NCI-H1092 (cell line): ENCODE data around the gene ENPP3.
A peak's percentile ranks its signal among the peaks of the same experiment; 100 is the strongest.

Source experiments
- DNase-seq: peaks from one replicate; lab custom pipeline; 2025; lab: John Stamatoyannopoulos, UW

The ENPP3 gene

GRCh38 chr6:131642987-131643611, 6.0 kb downstream of the ENPP3 start:
- peak; percentile 70 for DNase-seq

DNA sequence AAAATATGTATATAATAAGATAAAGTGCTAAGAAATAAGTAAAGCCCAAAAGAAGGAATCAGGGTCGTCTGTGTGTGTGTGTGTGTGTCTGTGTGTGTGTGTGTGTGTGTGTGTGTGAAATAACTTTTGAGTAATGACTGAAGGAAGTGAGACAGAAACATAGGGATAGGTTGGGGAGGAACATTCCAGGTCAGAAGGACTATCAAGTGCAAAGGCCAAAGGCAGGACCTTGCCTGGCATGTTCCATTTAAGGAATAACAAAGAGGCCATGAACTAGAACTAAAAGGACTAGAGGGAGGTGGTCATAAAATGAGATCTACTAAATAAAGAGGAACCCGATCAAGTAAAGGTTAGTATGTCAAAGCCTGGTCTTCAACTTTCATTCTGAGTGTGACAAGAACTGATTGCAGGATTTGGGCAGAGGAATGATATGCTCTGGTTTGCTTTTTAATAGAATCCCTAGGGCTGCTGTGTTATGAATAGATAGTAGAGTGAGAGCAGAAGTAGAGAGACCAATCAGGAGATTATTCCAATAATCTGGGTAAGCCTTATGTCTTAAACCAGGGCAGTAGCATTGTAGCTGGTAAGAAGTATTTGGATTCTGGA, 6.9 kb downstream of the ENPP3 start:
- DNase-seq = no peak

- no peak for DNase-seq
Observed at GRCh38 chr6:131644921-131645320, 7.8 kb downstream of the ENPP3 start.

GRCh38 chr6:131645846-131646245, 8.7 kb downstream of the ENPP3 start:
- DNase-seq = no peak

GRCh38 chr6:131646249-131646670, 9.2 kb downstream of the ENPP3 start:
- no peak for DNase-seq

GRCh38 chr6:131651782-131652181, 14.7 kb downstream of the ENPP3 start:
- DNase-seq = peak; percentile 26

GRCh38 chr6:131652472-131652871, 15.4 kb downstream of the ENPP3 start:
- DNase-seq = no peak

DNA sequence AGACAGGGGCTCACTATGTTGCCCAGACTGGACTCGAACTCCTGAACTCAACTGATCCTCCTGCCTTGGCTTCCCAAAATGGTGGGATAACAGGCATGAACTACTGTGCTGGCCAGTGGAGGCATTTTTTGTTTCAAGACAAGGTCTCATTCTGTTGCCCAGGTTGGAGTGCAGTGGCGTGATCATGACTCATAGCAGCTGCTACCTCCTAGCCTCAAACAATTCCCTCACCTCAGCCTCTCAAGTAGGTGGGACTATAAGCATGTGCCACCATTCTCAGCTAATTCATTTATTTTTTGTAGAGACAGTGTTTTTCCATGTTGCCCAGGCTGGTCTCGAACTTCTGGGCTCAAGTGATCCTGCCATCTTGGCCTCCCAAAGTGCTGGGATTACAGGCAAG, 17.2 kb downstream of the ENPP3 start:
- no peak for DNase-seq

- DNase-seq = no peak
Observed at GRCh38 chr6:131655387-131655786, 18.3 kb downstream of the ENPP3 start.

DNA sequence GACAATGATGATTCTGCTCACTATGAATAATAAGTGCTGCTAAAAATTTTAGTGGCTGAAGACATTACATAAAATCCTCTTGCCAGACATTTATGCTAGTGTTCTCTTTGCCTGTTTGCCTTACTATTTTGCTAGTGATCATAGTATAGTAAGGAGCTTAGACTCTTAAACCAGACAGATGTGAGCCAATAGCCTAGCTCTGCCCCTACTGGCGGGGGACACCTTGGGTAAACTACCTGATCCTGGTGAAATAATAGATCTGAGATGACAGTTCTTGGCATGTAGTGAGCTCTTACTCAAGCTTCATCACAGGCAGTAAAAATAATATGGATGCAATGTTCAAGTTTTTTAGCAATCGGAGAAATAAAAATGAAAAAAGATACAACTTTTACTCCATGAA, 18.8 kb downstream of the ENPP3 start:
- DNase-seq = no peak

DNA sequence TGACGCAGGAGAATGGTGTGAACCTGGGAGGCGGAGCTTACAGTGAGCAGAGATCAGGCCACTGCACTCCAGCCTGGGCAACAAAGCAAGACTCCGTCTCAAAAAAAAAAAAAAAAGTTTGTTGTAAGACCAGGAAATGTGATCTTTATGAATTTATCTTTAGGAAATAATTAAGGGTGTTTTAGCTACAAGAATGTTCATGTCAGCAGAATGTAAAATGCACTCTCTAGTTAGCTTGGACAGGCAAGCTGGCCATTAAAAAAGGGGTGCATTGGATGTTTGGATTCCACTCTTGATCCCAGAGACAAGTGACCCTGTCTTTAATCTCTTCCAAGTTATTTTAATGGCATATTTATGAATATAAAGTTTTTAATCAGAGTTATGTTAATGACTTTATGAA, 19.6 kb downstream of the ENPP3 start:
- DNase-seq = no peak

DNA sequence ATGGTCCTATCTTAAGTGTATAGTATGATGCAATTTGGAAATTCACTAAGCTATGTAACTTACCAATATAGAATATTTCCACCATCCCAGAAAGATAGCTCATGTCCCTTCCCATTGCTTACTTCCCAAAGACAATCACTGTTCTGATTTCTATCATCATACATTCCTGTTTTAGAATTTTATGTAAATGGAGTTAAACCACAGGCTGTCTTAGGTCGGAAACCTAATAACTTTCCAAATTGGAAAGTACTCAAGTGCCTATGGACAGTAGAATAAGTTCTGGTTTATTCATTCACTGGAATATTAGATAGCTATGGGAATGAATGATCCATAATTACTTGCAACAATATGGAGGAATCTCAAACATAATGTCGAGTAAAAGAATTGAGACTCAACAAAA, 20.1 kb downstream of the ENPP3 start:
- DNase-seq = no peak

DNA sequence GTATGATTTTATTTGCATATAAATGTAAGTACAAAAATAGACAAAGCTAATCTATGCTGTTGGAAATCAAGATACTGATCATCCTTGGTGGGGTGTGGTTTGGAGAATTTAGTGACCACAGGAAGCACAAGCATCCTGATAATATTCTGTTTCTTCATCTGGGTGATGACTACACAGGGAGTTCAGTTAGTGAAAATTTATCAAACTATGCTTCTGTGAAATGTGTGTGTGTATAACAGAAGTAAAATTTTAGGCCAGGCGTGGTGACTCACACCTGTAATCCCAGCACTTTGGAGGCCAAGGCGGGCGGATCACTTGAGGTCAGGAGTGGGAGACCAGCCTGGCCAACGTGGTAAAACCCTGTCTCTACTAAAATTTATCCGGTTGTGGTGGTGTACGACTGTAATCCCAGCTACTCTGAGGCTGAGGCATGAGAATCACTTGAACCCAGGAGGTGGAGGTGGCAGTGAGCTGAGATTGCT, 20.6 kb downstream of the ENPP3 start:
- no peak for DNase-seq

GRCh38 chr6:131658287-131658686, 21.2 kb downstream of the ENPP3 start:
- DNase-seq = no peak

- no peak for DNase-seq
Observed at GRCh38 chr6:131660195-131660594, 23.1 kb downstream of the ENPP3 start.

DNA sequence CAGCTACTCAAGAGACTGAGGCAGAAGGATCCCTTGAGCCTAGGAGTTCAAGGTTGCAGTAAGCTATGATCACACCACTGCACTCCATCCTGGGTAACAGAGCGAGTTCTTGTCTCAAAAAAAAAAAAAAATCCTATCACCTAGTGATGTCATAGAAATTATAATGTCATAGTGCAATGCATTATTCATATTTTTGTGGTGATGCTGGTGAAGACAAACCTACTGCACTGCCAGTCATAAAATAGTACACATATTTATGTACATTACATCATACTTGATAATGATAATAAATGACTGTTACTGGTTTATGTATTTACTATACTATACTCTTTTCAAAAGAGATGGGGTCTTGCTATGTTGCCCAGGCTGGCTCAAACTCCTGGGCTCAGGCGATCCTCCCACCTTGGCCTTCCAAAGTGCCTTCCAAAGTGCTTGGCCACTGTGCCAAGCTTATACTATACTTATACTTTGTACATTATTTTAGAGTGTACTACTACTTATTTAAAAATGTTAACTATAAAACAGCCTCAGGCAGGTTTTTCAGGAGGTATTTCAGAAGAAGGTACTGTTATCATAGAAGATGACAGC, 26.6 kb downstream of the ENPP3 start:
- DNase-seq = no peak

GRCh38 chr6:131669891-131670290, 32.8 kb downstream of the ENPP3 start:
- no peak for DNase-seq

GRCh38 chr6:131673184-131673583, 36.1 kb downstream of the ENPP3 start:
- no peak for DNase-seq

- no peak for DNase-seq
Observed at GRCh38 chr6:131678442-131678841, 41.3 kb downstream of the ENPP3 start.

GRCh38 chr6:131680868-131681267, 43.8 kb downstream of the ENPP3 start:
- no peak for DNase-seq

GRCh38 chr6:131681585-131681984, 44.5 kb downstream of the ENPP3 start:
- no peak for DNase-seq

- no peak for DNase-seq
Observed at GRCh38 chr6:131682442-131682841, 45.3 kb downstream of the ENPP3 start.

DNA sequence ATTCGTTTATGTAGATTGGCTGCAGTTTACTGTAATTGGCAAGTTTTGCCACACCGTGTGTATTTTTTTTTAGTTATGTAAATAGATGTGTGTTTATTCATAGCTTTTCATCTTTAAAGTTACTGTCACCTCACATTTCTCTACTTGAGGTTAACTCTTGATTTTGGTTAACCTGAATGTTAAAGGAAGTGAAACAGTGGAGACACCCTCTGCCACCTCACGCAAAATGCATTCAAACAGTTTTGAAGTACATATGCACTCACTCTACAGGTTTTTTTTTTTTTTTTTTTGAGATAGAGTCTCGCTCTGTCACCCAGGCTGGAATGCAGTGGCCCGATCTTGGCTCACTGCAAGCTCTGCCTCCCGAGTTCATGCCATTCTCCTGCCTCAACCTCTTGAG, 46.4 kb downstream of the ENPP3 start:
- DNase-seq = no peak
